GM21529 (cell line): ENCODE data around the gene DCAKD.

Experiments used
- ATAC-seq: cut with Tn5 transposase; IDR thresholded peaks from one replicate; pipeline ENCODE4 v1.9.1; 2021; ENCODE audit not compliant: unreplicated experiment

The DCAKD gene

DNA sequence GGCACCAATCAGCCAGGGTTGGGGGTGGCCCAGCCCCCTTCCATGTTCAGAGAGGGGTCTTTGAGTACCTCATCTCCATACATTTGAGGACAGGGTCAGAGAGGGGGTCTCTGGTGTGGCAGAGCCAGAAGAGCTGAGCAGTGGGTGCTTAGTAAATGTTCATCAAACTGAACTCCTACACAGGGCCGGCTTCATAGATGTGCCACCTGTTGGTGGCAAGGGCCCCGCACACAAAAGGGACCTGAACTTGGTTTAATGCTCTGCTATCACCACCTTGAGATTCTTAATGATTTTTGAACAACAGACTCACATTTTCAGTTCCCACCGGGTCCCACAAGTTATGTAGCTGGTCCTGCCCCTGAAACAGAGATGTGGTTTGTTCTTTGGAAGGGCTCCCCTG lies 74.4 kb downstream of the DCAKD start:
- no peak for ATAC-seq

DNA sequence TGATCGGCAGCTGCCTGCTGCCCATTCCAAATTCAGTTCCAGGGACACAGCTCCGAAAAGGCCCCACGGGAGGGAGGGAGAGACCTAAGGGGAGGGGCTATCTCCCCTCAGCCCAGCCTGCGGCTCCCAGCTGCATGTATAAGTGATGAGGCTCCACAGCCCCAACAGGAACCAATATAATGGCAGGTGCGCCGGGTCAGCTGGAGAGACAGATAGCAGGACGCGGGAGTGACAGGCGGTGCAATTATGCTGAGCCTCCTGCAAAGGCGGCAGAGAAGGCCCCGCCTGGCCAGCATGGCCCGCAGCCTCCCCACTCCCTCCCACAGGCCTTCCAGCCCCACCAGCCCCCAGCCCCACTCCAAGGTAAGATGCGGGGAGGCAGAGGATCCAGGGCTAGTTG lies 75.2 kb downstream of the DCAKD start:
- ATAC-seq = no peak
